OCI-LY7 (cell line): ENCODE data around the gene KCNK7. TPM values are rescaled to one million over a fixed set of nuclear protein-coding genes. Genes with fewer than 3 reads are reported as not detected.

Experiments
- BruUV-seq: library from RNA; stranded (reverse); fragments of 400-500 nt; replicated peaks from 2 replicates; lab custom pipeline; 2021; lab: Mats Ljungman, UMichigan
- CTCF ChIA-PET: fragments of 300-600 bp; sonication (Branson Sonifier 250); formaldehyde crosslinking; loops from one replicate; lab custom pipeline; 2022; ENCODE audit warnings: antibody characterized with exemption; ENCODE audit not compliant: unreplicated experiment; lab: Charles Lee
- POLR2A ChIA-PET: fragments of 300-600 bp; sonication (Branson Sonifier 250); formaldehyde crosslinking; loops from one replicate; lab custom pipeline; 2022; ENCODE audit warnings: antibody characterized with exemption; lab: Charles Lee
- DNase-seq: peaks from one replicate; pipeline ENCODE4 v3.0.0-alpha.2; 2015; ENCODE audit warnings: low spot score
- H2AFZ ChIP-seq: fragments of 200-600 bp; sonication (generic), shearing (Covaris generic); 2 replicates; pipeline ENCODE4 v1.6.1; 2014; ENCODE audit warnings: mild to moderate bottlenecking, antibody characterized with exemption, low read length, moderate library complexity
- H3K27ac ChIP-seq: fragments of 200-600 bp; sonication (generic); 2 replicates; pipeline ENCODE4 v1.5.1; 2014; ENCODE audit warnings: mixed run types, low read depth, mild to moderate bottlenecking, moderate library complexity, low read length, inconsistent platforms; ENCODE audit not compliant: poor library complexity, severe bottlenecking
- H3K36me3 ChIP-seq: fragments of 200-600 bp; sonication (generic); 2 replicates; pipeline ENCODE4 v1.6.1; 2014; ENCODE audit warnings: mild to moderate bottlenecking, antibody characterized with exemption, low read length, moderate library complexity, mixed read lengths; ENCODE audit not compliant: insufficient read depth
- H3K4me1 ChIP-seq: fragments of 200-600 bp; sonication (generic); 2 replicates; pipeline ENCODE4 v1.5.1; 2014; ENCODE audit warnings: mild to moderate bottlenecking, low read length; ENCODE audit not compliant: insufficient read depth, poor library complexity, severe bottlenecking
- H3K4me2 ChIP-seq: fragments of 200-600 bp; sonication (generic); 2 replicates; pipeline ENCODE4 v1.6.1; 2014; ENCODE audit warnings: mild to moderate bottlenecking, low read length
- H3K4me3 ChIP-seq: fragments of 200-600 bp; sonication (generic); 2 replicates; pipeline ENCODE4 v1.5.1; 2014; ENCODE audit warnings: mild to moderate bottlenecking, low read depth, low read length; ENCODE audit not compliant: poor library complexity, severe bottlenecking
- H3K79me2 ChIP-seq: fragments of 200-600 bp; sonication (generic); 2 replicates; pipeline ENCODE4 v1.6.1; 2016; ENCODE audit warnings: low read depth, mild to moderate bottlenecking, low read length, moderate library complexity, mixed read lengths; ENCODE audit not compliant: insufficient read depth
- H3K9me2 ChIP-seq: fragments of 200-600 bp; sonication (generic); 2 replicates; pipeline ENCODE4 v1.6.1; 2016; ENCODE audit warnings: mild to moderate bottlenecking, low read length, mixed read lengths; ENCODE audit not compliant: insufficient read depth
- H3K9me3 ChIP-seq: fragments of 200-600 bp; sonication (generic); 2 replicates; pipeline ENCODE4 v1.6.1; 2014; ENCODE audit warnings: mild to moderate bottlenecking, mixed run types, low read length, mixed read lengths
- H4K20me1 ChIP-seq: fragments of 200-600 bp; sonication (generic); 2 replicates; pipeline ENCODE4 v1.6.1; 2014; ENCODE audit warnings: mild to moderate bottlenecking, antibody characterized with exemption, low read length, moderate library complexity, mixed read lengths; ENCODE audit not compliant: insufficient read depth
- EZH2phosphoT487 ChIP-seq: fragments of 200-600 bp; sonication (generic); IDR thresholded peaks from 2 replicates; pipeline ENCODE4 v1.6.1; 2018; ENCODE audit warnings: low read depth, borderline replicate concordance, mild to moderate bottlenecking, mixed run types, antibody characterized with exemption, low read length, moderate library complexity, mixed read lengths
- intact Hi-C: fragments of 100-400 bp; cut with micrococcal nuclease; formaldehyde crosslinking; loops from one replicate; pipeline ENCODE4 v1.10.0; 2022; ENCODE audit not compliant: unreplicated experiment
- total RNA-seq, 2 experiments: library from RNA; depleted of rRNA in 1 of 2; stranded (reverse); fragments of >200 nt in 1 of 2; shearing (Covaris generic) in 1 of 2; gene quantifications; 2 replicates each; pipeline ENCODE4 v1.2.3, GENCODE V29; 2014 to 2022
- TF ChIP-seq, protein P1 (sequence below): fragments of 200-600 bp; sonication (generic); conservative IDR thresholded peaks from 2 replicates; pipeline ENCODE4 v1.5.1; 2014; ENCODE audit warnings: mild to moderate bottlenecking, antibody characterized with exemption, low read length, moderate library complexity, mixed read lengths

Gene KCNK7
- total RNA-seq, 2 experiments from 2014 or later, result 0.68 to 1.4 TPM

DNA sequence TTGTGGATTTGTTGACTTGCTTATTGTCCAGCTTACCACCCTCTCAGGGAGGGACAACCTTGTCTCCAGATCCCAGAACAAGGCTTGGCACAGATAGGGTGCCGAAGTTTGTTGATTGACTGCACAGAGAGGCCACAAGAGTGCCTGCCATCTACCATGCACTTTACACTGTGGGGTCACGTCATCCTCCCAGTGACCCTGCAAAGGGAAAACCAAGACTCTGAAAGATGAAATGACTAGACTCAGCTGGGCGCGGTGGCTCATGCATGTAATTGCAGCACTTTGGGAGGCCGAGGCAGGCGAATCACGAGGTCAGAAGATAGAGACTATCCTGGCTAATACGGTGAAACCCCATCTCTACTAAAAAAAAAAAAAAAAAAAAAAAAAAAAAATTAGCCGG lies 32.8 kb downstream of the KCNK7 start:
- no TSS peak for BruUV-seq
- Histone ChIP-seq H3K4me3 (no peak overlapping the region), H3K9me3 (no peaks in the 10 kb centered on the region), H4K20me1 (no peaks in the 10 kb centered on the region), H3K36me3 (no peaks in the 10 kb centered on the region), H3K79me2 (0 out of 2 replicates have a peak, but pooled peaks cover under 1% of the 10 kb centered on the region), H3K4me2 (no peak overlapping the region), H3K4me1 (peaks cover 25% of the 10 kb centered on the region), H2AFZ (no peak overlapping the region), H3K27ac (no peak overlapping the region), H3K9me2 (no peaks in the 10 kb centered on the region)
- ChIA-PET POLR2A (no interaction called here), CTCF (interaction anchor here (0.9 kb wide), 1 partner anchor 37 kb away, joined by 3 read pairs; no protein-coding TSS in a partner anchor)
- TF ChIP-seq EZH2phosphoT487, result no peak
- TF ChIP-seq, protein P1, sequence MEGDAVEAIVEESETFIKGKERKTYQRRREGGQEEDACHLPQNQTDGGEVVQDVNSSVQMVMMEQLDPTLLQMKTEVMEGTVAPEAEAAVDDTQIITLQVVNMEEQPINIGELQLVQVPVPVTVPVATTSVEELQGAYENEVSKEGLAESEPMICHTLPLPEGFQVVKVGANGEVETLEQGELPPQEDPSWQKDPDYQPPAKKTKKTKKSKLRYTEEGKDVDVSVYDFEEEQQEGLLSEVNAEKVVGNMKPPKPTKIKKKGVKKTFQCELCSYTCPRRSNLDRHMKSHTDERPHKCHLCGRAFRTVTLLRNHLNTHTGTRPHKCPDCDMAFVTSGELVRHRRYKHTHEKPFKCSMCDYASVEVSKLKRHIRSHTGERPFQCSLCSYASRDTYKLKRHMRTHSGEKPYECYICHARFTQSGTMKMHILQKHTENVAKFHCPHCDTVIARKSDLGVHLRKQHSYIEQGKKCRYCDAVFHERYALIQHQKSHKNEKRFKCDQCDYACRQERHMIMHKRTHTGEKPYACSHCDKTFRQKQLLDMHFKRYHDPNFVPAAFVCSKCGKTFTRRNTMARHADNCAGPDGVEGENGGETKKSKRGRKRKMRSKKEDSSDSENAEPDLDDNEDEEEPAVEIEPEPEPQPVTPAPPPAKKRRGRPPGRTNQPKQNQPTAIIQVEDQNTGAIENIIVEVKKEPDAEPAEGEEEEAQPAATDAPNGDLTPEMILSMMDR, result no peak
- DNase-seq, result no peak
- intact Hi-C loops, result no loop called here

DNA sequence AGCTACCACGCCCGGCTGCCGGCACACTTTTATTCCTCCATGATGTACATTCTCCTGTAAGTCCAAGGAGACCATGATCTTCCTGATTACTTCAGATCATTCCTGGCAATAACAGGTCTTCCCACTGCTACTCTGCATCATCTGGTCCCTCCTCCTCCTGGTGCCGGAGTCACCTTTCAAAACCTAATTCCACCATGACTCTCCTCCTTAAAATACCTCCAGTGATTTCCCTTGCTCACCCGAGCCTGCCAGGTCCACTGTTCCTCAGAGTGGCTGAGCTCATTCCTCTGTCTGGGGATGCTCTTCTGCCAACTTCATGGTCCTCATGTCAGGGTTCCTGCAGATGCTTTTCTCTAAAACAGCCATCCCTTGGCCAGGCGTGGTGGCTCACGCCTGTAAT lies 33.6 kb downstream of the KCNK7 start:
- H3K4me1 ChIP-seq, result peaks cover 25% of the 10 kb centered on the region
- H3K79me2 ChIP-seq, result no peaks in the 10 kb centered on the region
- no peaks in the 10 kb centered on the region for H3K9me2 ChIP-seq
- DNase-seq, result no peak
- H3K4me3 ChIP-seq, result no peak overlapping the region
- no peak for TF ChIP-seq EZH2phosphoT487
- TF ChIP-seq, protein P1, result no peak
- H2AFZ ChIP-seq, result no peak overlapping the region
- no TSS peak for BruUV-seq
- no peak overlapping the region for H3K4me2 ChIP-seq
- H3K36me3 ChIP-seq, result no peaks in the 10 kb centered on the region
- no peaks in the 10 kb centered on the region for H4K20me1 ChIP-seq
- no peaks in the 10 kb centered on the region for H3K9me3 ChIP-seq
- ChIA-PET CTCF (no interaction called here), POLR2A (no interaction called here)
- H3K27ac ChIP-seq, result no peak overlapping the region
- intact Hi-C loops, result no loop called here

GRCh38 chr11:65560555-65561418 lies 34.8 kb downstream of the KCNK7 start:
- ChIA-PET POLR2A (interaction anchor here (1.1 kb wide), 1 partner anchor 9 kb away, joined by 4 read pairs; no protein-coding TSS in a partner anchor), CTCF (no interaction called here)
- no peak for TF ChIP-seq EZH2phosphoT487
- intact Hi-C loops, result no loop called here
- H3K4me2 ChIP-seq, result no peak overlapping the region
- H3K4me1 ChIP-seq, result peaks cover 13% of the 10 kb centered on the region
- H3K79me2 ChIP-seq, result no peaks in the 10 kb centered on the region
- H4K20me1 ChIP-seq, result no peaks in the 10 kb centered on the region
- H2AFZ ChIP-seq, result no peak overlapping the region
- no peaks in the 10 kb centered on the region for H3K36me3 ChIP-seq
- H3K9me3 ChIP-seq, result no peaks in the 10 kb centered on the region
- no peaks in the 10 kb centered on the region for H3K9me2 ChIP-seq
- BruUV-seq, result no TSS peak
- H3K27ac ChIP-seq, result no peak overlapping the region
- DNase-seq, result no peak
- no peak overlapping the region for H3K4me3 ChIP-seq
